T-cell (primary cell): ENCODE data around the gene TRIM39. TPM values are rescaled to one million over a fixed set of nuclear protein-coding genes. Genes with fewer than 3 reads are reported as not detected.

Experiments used
- ATAC-seq, 4 experiments: fragments of 200-7000 bp in 3 of 4; fragments of 150-1000 bp in 1 of 4; cut with Tn5 transposase; replicated peaks in 1 of 4; 1 replicate in 3 of 4; 2 replicates in 1 of 4; pipeline ENCODE4 v1.10.0; 2021; ENCODE audit warnings: moderate library complexity in 3 of 4, mild to moderate bottlenecking in 2 of 4, moderate number of reproducible peaks in 1 of 4
- CTCF ChIA-PET, 2 donors: fragments of 300-600 bp; sonication (Branson Sonifier 250); formaldehyde crosslinking; loops; one replicate each; lab custom pipeline; 2022; ENCODE audit warnings: antibody characterized with exemption in 2 of 2; lab: Charles Lee
- POLR2A ChIA-PET, 2 donors: fragments of 300-600 bp; sonication (Branson Sonifier 250); formaldehyde crosslinking; loops; one replicate each; lab custom pipeline; 2022; ENCODE audit warnings: antibody characterized with exemption in 2 of 2; lab: Charles Lee
- DNase-seq, 35 experiments: peaks; one replicate each; pipeline versions ENCODE4 v3.0.0 to v3.0.0-alpha.2; 2013 to 2023
- H3K27ac ChIP-seq: one replicate; pipeline ENCODE4 v1.5.1; 2013; ENCODE audit warnings: low read length
- H3K27me3 ChIP-seq, 2 experiments: replicated peaks in 1 of 2; 1 replicate in 1 of 2; 2 replicates in 1 of 2; pipeline versions ENCODE4 v1.6.1 to v1.7.0; 2013; ENCODE audit warnings: low read length in 1 of 2, mixed read lengths in 1 of 2; ENCODE audit not compliant: control insufficient read depth in 2 of 2, insufficient read depth in 2 of 2; ENCODE audit errors: extremely low read depth in 1 of 2
- H3K36me3 ChIP-seq, 2 donors: 1 replicate in 1 of 2; 2 replicates in 1 of 2; pipeline versions ENCODE4 v1.6.1 to v1.7.0; 2013; ENCODE audit warnings: low read length in 1 of 2; ENCODE audit not compliant: control insufficient read depth in 2 of 2, insufficient read depth in 1 of 2; ENCODE audit errors: extremely low read depth in 1 of 2
- H3K4me1 ChIP-seq, 2 experiments: 1 replicate in 1 of 2; 2 replicates in 1 of 2; pipeline versions ENCODE4 v1.6.1 to v1.7.0; 2013; ENCODE audit warnings: low read length in 2 of 2, mixed read lengths in 1 of 2; ENCODE audit not compliant: insufficient read depth in 2 of 2, control insufficient read depth in 1 of 2; ENCODE audit errors: extremely low read depth in 1 of 2
- H3K4me3 ChIP-seq, 2 donors: 1 replicate in 1 of 2; 2 replicates in 1 of 2; pipeline versions ENCODE4 v1.5.1 to v1.7.0; 2013; ENCODE audit warnings: mild to moderate bottlenecking in 2 of 2, low read length in 1 of 2, moderate library complexity in 1 of 2; ENCODE audit not compliant: control insufficient read depth in 1 of 2; ENCODE audit errors: extremely low read depth in 1 of 2
- H3K9me3 ChIP-seq: 2 replicates; pipeline ENCODE4 v1.7.0; 2013
- H3K27ac Mint-ChIP-seq, 2 donors: one replicate each; pipeline ENCODE4 v1.8.0; 2020 to 2021; ENCODE audit warnings: mild to moderate bottlenecking in 2 of 2, mixed read lengths in 2 of 2
- H3K27me3 Mint-ChIP-seq, 2 donors: one replicate each; pipeline ENCODE4 v1.8.0; 2021 to 2022; ENCODE audit warnings: mixed read lengths in 2 of 2
- H3K36me3 Mint-ChIP-seq: one replicate; pipeline ENCODE4 v1.8.0; 2021; ENCODE audit warnings: mixed read lengths
- H3K4me1 Mint-ChIP-seq, 3 donors: one replicate each; pipeline ENCODE4 v1.8.0; 2020 to 2022; ENCODE audit warnings: mixed read lengths in 3 of 3, mild to moderate bottlenecking in 1 of 3
- H3K4me3 Mint-ChIP-seq, 3 donors: one replicate each; pipeline ENCODE4 v1.8.0; 2020 to 2022; ENCODE audit warnings: mild to moderate bottlenecking in 3 of 3, mixed read lengths in 3 of 3, moderate library complexity in 3 of 3
- H3K9me3 Mint-ChIP-seq, 3 donors: one replicate each; pipeline ENCODE4 v1.8.0; 2020 to 2022; ENCODE audit warnings: mixed read lengths in 3 of 3
- WGBS: methylation state at CpG from one replicate; pipeline ENCODE4 v1.1.5; 2013; ENCODE audit warnings: missing lambda C conversion rate; ENCODE audit not compliant: insufficient coverage; 5-methylcytosine and 5-hydroxymethylcytosine counted together
- total RNA-seq, 35 experiments: library from RNA in 6 of 35; stranded (reverse) in 6 of 35; fragments of 120-200 nt in 1 of 35; gene quantifications; one replicate each; pipeline versions ENCODE4 v1.2.1 to v1.2.4 and lab custom pipeline; 2013 to 2026

TRIM39 gene
- total RNA-seq, 5 donors from 2014 or later (not counting 1 experiment from before 2014, with no cell fraction given): 25.1 to 50.6 (median 29.5) TPM

- WGBS: 76% methylated on average over 3 of the region's 4 CpGs
- Mint-ChIP-seq H3K27ac (no peak overlapping the region), H3K4me3 (no peak overlapping the region), H3K36me3 (no peaks in the 10 kb centered on the region), H3K9me3 (no peaks in the 10 kb centered on the region), H3K4me1 (peaks cover 8 to 20% (median 11%) of the 10 kb centered on the region in 3 donors), H3K27me3 (peaks cover 29 to 48% of the 10 kb centered on the region in 2 donors)
- ChIA-PET CTCF (interaction anchor here in 1 of 2 donors (1.0 kb wide), 1 partner anchor 44 kb away, joined by 3 read pairs; no protein-coding TSS in a partner anchor), POLR2A (no interaction called here)
- DNase-seq (no peak), ATAC-seq (no peak)
- Histone ChIP-seq H3K4me1 (peaks cover 4 to 9% of the 10 kb centered on the region in 2 experiments), H3K36me3 (no peaks in the 10 kb centered on the region), H3K4me3 (no peak overlapping the region), H3K27me3 (peaks cover 12 to 30% of the 10 kb centered on the region in 2 experiments), H3K27ac (no peak overlapping the region), H3K9me3 (no peaks in the 10 kb centered on the region)
Observed at GRCh38 chr6:30355281-30355680, 28.6 kb downstream of the TRIM39 start.

GRCh38 chr6:30356536-30356935 lies 29.8 kb downstream of the TRIM39 start:
- peaks cover 39 to 56% of the 10 kb centered on the region in 2 donors for H3K27me3 Mint-ChIP-seq
- Histone ChIP-seq H3K4me1 (peaks cover 4 to 9% of the 10 kb centered on the region in 2 experiments), H3K4me3 (no peak overlapping the region), H3K27me3 (peaks cover 16 to 32% of the 10 kb centered on the region in 2 experiments), H3K36me3 (no peaks in the 10 kb centered on the region), H3K27ac (no peak overlapping the region), H3K9me3 (no peaks in the 10 kb centered on the region)
- POLR2A ChIA-PET: no interaction called here
- H3K9me3 Mint-ChIP-seq: no peaks in the 10 kb centered on the region
- 100% methylated on average over 1 of the region's 1 CpG for WGBS
- no peak overlapping the region for H3K27ac Mint-ChIP-seq
- CTCF ChIA-PET: interaction anchor here in 1 of 2 donors (0.6 to 0.7 kb wide), 2 partner anchors 44 to 59 kb away, joined by 3 to 4 read pairs; no protein-coding TSS in a partner anchor
- DNase-seq: no peak
- H3K36me3 Mint-ChIP-seq: no peaks in the 10 kb centered on the region
- H3K4me1 Mint-ChIP-seq: peaks cover 8 to 9% (median 9%) of the 10 kb centered on the region in 3 donors
- no peak for ATAC-seq
- H3K4me3 Mint-ChIP-seq: no peak overlapping the region

GRCh38 chr6:30357678-30358540 lies 31.2 kb downstream of the TRIM39 start:
- no peak overlapping the region for H3K27ac Mint-ChIP-seq
- Histone ChIP-seq H3K4me3 (peak overlapping the region; percentile 38 to 58), H3K4me1 (peaks cover 4 to 9% of the 10 kb centered on the region in 2 experiments), H3K27me3 (peaks cover 16 to 32% of the 10 kb centered on the region in 2 experiments), H3K36me3 (no peaks in the 10 kb centered on the region), H3K9me3 (no peaks in the 10 kb centered on the region), H3K27ac (no peak overlapping the region)
- WGBS: 8% methylated on average over 31 of the region's 40 CpGs
- no peaks in the 10 kb centered on the region for H3K36me3 Mint-ChIP-seq
- peaks cover 8 to 9% (median 9%) of the 10 kb centered on the region in 3 donors for H3K4me1 Mint-ChIP-seq
- DNase-seq (peak in 32 of 35 experiments; percentile 17 to 79 (median 42)), ATAC-seq (peak; percentile 80 to 90 (median 82))
- peaks cover 0 to 5% (median 0%) of the 10 kb centered on the region in 3 donors for H3K9me3 Mint-ChIP-seq
- CTCF ChIA-PET: interaction anchor here in 1 of 2 donors (0.7 to 1.1 kb wide), 4 partner anchors 11 to 40 kb away, joined by 4 to 5 read pairs (median 4); no protein-coding TSS in a partner anchor
- POLR2A ChIA-PET: interaction anchor here in 1 of 2 donors (1.1 kb wide), 1 partner anchor 257 kb away, joined by 3 read pairs; no protein-coding TSS in a partner anchor
- H3K4me3 Mint-ChIP-seq: peak overlapping the region; percentile 75 to 81 (median 79)
- H3K27me3 Mint-ChIP-seq: peaks cover 48 to 61% of the 10 kb centered on the region in 2 donors

- no peak overlapping the region for H3K27ac ChIP-seq
- no peaks in the 10 kb centered on the region for H3K36me3 ChIP-seq
- ChIA-PET POLR2A (interaction anchor here (0.5 to 0.6 kb wide), 2 partner anchors 128 to 643 kb away, joined by 3 to 4 read pairs; no protein-coding TSS in a partner anchor), CTCF (interaction anchor here in 1 of 2 donors (0.7 to 1.1 kb wide), 3 partner anchors 15 to 148 kb away, joined by 3 to 4 read pairs (median 4); no protein-coding TSS in a partner anchor)
- ATAC-seq: no peak
- H3K9me3 Mint-ChIP-seq: peaks cover 0 to 5% (median 0%) of the 10 kb centered on the region in 3 donors
- DNase-seq: no peak
- H3K9me3 ChIP-seq: no peaks in the 10 kb centered on the region
- H3K27me3 ChIP-seq: peaks cover 18 to 32% of the 10 kb centered on the region in 2 experiments
- no peak overlapping the region for H3K4me3 Mint-ChIP-seq
- H3K4me1 Mint-ChIP-seq: peaks cover 8 to 9% (median 9%) of the 10 kb centered on the region in 3 donors
- no peak overlapping the region for H3K4me3 ChIP-seq
- no peaks in the 10 kb centered on the region for H3K36me3 Mint-ChIP-seq
- no CpG with 5 or more reads among the region's 5 CpGs for WGBS
- H3K27ac Mint-ChIP-seq: no peak overlapping the region
- H3K27me3 Mint-ChIP-seq: peaks cover 55 to 67% of the 10 kb centered on the region in 2 donors
- peaks cover 4 to 9% of the 10 kb centered on the region in 2 experiments for H3K4me1 ChIP-seq
Observed at GRCh38 chr6:30359276-30359675, 32.5 kb downstream of the TRIM39 start.

- ATAC-seq (no peak), DNase-seq (no peak)
- H3K4me3 ChIP-seq: no peak overlapping the region
- peaks cover 4 to 9% of the 10 kb centered on the region in 2 experiments for H3K4me1 ChIP-seq
- WGBS: 49% methylated on average over 12 of the region's 13 CpGs
- Mint-ChIP-seq H3K27me3 (peaks cover 60% of the 10 kb centered on the region in 2 donors), H3K36me3 (no peaks in the 10 kb centered on the region), H3K4me3 (no peak overlapping the region), H3K27ac (no peak overlapping the region), H3K4me1 (peaks cover 8 to 9% (median 9%) of the 10 kb centered on the region in 3 donors), H3K9me3 (peaks cover 0 to 5% (median 0%) of the 10 kb centered on the region in 3 donors)
- peaks cover 18 to 37% of the 10 kb centered on the region in 2 experiments for H3K27me3 ChIP-seq
- no peaks in the 10 kb centered on the region for H3K9me3 ChIP-seq
- H3K27ac ChIP-seq: no peak overlapping the region
- no peaks in the 10 kb centered on the region for H3K36me3 ChIP-seq
- POLR2A ChIA-PET: no interaction called here
- CTCF ChIA-PET: interaction anchor here in 1 of 2 donors (0.7 kb wide), 1 partner anchor 38 kb away, joined by 3 read pairs; no protein-coding TSS in a partner anchor
Observed at GRCh38 chr6:30360139-30360538, 33.4 kb downstream of the TRIM39 start.

- no peak overlapping the region for H3K4me3 ChIP-seq
- H3K27me3 ChIP-seq: peaks cover 27 to 38% of the 10 kb centered on the region in 2 experiments
- H3K36me3 Mint-ChIP-seq: no peaks in the 10 kb centered on the region
- ChIA-PET POLR2A (no interaction called here), CTCF (interaction anchor here in 1 of 2 donors (0.6 kb wide), 1 partner anchor 21 kb away, joined by 3 read pairs; no protein-coding TSS in a partner anchor)
- peaks cover 4 to 9% of the 10 kb centered on the region in 2 experiments for H3K4me1 ChIP-seq
- no peaks in the 10 kb centered on the region for H3K36me3 ChIP-seq
- peaks cover 0 to 5% (median 0%) of the 10 kb centered on the region in 3 donors for H3K9me3 Mint-ChIP-seq
- no peak for DNase-seq
- H3K27ac ChIP-seq: no peak overlapping the region
- no peak overlapping the region for H3K4me3 Mint-ChIP-seq
- WGBS: no CpG with 5 or more reads among the region's 2 CpGs
- peaks cover 66 to 73% of the 10 kb centered on the region in 2 donors for H3K27me3 Mint-ChIP-seq
- no peak overlapping the region for H3K27ac Mint-ChIP-seq
- peaks cover 8 to 9% (median 9%) of the 10 kb centered on the region in 3 donors for H3K4me1 Mint-ChIP-seq
- ATAC-seq: no peak
- H3K9me3 ChIP-seq: no peaks in the 10 kb centered on the region
Observed at GRCh38 chr6:30361661-30362060, 34.9 kb downstream of the TRIM39 start.
